Measurements from ENCODE around the gene OPN1MW2. TPM values are rescaled to one million over a fixed set of nuclear protein-coding genes. Genes with fewer than 3 reads are reported as not detected.
"Not testable (repeated sequence)": the region's sequence is repeated elsewhere in the genome, so short reads cannot be mapped to it uniquely, and the experiment has no call there.

OPN1MW2 gene
- total RNA-seq, 2 donors from 2014 or later: not detected

DNA sequence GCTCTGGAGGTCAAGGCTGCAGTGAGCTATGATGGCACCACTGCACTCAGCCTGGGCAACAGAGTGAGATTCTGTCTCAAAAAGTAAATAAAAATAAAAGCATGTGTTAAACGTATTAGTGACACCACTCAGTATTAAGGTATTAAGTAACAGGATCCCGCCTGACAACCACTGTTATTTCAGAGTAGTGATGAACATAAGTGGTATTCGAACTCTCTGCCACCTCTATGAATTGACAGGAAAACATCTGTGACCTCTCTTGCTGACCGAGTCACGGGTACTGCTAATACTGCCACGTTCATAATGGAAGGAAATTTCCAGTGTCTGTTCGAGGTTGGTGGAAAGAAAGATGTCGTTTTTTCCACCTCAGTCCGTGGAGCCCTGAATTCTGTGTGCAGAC is 7.2 kb downstream of the OPN1MW2 start:
- DNase-seq; H3K36me3 ChIP-seq (replicated peaks in 1 of 2; ENCODE audit: insufficient read depth in 1 of 2, low read depth in 2 of 2); intact Hi-C loops (cut with DNase I); H3K9me3 ChIP-seq; H3K4me3 ChIP-seq; H3K27ac ChIP-seq; ATAC-seq; H3K27me3 ChIP-seq; H3K4me1 ChIP-seq: not testable (repeated sequence)
- WGBS, 2 donors: no CpG with 5 or more reads among the region's 9 CpGs

DNA sequence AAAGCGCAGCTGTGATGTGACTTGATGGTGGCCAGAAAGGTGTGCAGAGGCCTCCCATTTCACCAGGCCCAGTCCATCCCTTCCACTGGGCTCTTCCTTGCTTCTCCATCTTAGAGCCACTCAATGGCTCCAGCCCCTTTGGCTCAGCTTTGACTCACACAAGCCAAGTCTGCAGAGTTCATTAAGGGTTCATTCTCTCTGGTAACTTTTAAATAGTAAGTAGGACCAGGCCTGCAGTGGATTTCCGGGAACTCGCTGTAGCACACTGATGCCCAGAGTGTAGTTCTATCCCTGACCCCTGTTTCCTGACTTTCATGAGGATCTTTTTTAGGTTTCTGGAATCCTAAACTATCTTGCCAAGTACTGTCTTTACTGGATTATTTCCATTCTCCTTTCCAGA is 11.9 kb downstream of the OPN1MW2 start:
- H3K4me1 ChIP-seq; DNase-seq; H3K27me3 ChIP-seq; H3K9me3 ChIP-seq; H3K36me3 ChIP-seq (replicated peaks in 1 of 2; ENCODE audit: insufficient read depth in 1 of 2, low read depth in 2 of 2); H3K27ac ChIP-seq; intact Hi-C loops (cut with DNase I); H3K4me3 ChIP-seq: not testable (repeated sequence)
- ATAC-seq: peak; percentile 15
- no CpG with 5 or more reads among the region's 3 CpGs for WGBS, 2 donors

DNA sequence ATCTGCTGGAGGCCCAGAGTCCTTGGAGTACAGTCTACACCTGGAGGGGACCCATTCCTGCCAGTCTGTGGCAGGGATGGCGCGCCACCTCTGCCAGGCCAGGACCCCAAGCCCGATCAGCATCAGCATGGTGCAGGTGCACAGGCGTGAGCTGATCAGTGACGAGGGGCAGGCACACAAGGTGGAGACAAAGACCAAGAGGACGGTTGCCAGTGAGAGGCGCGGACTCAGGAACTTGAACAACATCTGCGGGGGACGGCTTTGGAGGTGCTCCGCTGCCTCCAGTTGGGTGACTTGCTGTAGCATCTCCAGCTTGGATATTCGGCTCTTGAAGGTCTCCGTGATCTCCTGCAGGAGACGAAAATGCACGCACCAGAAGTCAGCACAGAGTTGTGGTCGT is 14.1 kb downstream of the OPN1MW2 start:
- H3K27me3 ChIP-seq; H3K27ac ChIP-seq; H3K4me3 ChIP-seq; ATAC-seq; H3K36me3 ChIP-seq (replicated peaks in 1 of 2; ENCODE audit: insufficient read depth in 1 of 2, low read depth in 2 of 2); H3K9me3 ChIP-seq; intact Hi-C loops (cut with DNase I); H3K4me1 ChIP-seq; DNase-seq: not testable (repeated sequence)
- WGBS, 2 donors: no CpG with 5 or more reads among the region's 16 CpGs

DNA sequence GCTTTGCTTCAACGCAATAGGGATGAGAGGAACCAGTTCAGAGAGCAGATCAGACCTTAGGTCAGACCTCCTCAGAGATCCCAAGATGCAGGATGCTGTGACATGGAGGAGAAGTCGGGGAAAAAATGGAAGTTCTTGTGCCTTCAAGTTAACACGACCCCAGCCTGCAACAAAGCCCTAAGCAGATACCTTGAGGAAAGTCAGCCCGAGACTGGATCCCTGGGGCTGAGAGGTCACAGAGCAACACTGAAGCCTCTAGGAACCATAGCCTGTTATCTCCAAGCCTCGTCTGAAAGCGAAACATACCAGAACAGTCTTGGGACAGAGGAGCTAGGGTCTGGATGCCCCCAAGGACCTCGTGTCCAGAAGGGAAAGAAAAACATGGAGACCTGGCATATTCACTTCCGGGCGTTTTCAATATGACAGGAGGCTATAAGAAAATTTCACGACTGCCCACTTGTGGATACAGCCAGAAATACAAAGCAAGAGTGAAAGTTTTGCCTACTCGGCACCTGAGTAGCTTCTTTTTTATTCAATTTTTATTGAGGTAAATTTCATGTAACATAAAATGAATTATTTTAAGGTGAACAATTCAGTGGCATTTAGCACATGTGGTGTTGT is 19.5 kb downstream of the OPN1MW2 start:
- H3K4me3 ChIP-seq; H3K9me3 ChIP-seq; DNase-seq; H3K36me3 ChIP-seq (replicated peaks in 1 of 2; ENCODE audit: insufficient read depth in 1 of 2, low read depth in 2 of 2); intact Hi-C loops (cut with DNase I); H3K4me1 ChIP-seq; H3K27ac ChIP-seq; H3K27me3 ChIP-seq; ATAC-seq: not testable (repeated sequence)
- WGBS, 2 donors: 73% methylated on average over 3 of the region's 11 CpGs; no CpG with 5 or more reads in 1 of the 2 donors

DNA sequence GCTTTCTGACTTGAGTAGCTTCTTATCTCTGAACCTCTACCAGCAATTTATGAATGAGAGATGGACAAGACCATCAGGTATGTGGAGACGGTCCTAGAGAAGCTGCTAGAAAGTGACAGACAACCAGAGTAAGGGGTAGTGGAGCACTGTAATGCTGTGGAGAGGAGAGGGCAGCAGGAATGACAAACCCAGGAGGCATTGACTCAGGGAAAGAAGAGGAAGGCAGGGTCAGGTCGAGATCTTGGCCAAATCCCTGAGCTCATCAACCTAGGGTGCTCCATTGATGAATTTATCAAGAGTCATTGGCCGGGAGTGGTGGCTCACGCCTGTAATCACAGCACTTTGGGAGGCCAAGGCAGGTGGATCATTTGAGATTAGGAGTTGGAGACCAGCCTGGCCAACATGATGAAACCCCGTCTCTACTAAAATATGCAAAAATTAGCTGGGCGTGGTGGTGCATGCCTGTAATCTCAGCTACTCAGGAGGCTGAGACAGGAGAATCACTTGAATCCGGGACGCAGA is 20.5 kb downstream of the OPN1MW2 start:
- H3K4me1 ChIP-seq; H3K36me3 ChIP-seq (replicated peaks in 1 of 2; ENCODE audit: insufficient read depth in 1 of 2, low read depth in 2 of 2); H3K27me3 ChIP-seq; ATAC-seq; intact Hi-C loops (cut with DNase I); H3K9me3 ChIP-seq; H3K4me3 ChIP-seq; H3K27ac ChIP-seq: not testable (repeated sequence)
- 67 to 78% methylated on average over 4 to 5 of the region's 8 CpGs for WGBS, 2 donors
- peak in 2 of 4 donors; percentile 3 to 7 for DNase-seq

DNA sequence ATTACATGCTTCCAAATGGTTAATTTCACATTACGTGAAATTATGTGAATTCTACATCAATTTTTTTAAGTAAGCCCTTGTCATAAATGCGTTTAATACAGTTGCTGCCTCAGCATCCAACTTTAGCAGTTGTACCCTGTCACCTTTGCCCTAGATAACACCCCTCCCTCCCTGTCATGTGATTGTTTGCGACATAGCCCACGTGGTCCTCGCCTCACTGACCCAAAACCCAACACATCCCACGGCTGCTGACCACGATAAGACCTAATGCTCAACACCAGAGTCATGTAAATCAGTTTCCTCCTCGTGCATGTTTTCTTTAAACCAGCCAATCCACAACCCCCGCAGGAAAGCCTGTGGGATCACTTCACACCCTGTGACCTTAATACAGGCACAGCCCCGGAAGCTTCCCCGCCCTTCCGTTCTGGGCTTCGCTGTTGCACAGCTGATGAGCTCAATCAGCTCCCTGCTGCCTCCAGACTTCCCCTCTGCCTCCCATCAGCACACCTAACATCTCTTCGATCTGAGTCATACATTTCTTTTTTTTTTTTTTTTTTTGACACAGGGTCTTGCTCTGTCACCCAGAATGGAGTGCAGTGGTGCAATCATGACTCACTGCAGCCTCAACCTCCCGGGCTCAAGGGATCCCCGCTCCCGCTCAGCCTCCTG is 28.0 kb downstream of the OPN1MW2 start:
- intact Hi-C loops (cut with DNase I): not testable (repeated sequence)
- no CpG with 5 or more reads among the region's 17 CpGs for WGBS, 2 donors
- ATAC-seq: peak; percentile 38

DNA sequence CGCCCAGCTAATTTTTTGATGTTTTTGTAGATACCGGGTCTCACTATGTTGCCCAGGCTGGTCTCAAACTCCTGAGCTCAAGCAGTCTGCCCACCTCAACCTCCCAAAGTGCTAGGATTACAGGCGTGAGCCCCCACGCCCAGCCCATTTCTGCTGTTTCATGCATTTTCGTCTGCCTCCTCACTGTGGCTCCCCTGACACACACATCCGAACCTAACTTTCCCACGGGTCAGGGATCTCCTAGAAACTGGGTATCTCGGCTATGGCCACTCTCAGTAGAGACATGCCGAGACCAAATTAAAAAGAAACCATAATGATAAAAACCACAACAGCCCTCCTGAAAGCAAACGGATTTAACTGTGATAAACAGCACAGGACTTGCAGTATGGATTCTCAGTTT is 28.5 kb downstream of the OPN1MW2 start:
- H3K27me3 ChIP-seq; intact Hi-C loops (cut with DNase I); DNase-seq; H3K9me3 ChIP-seq; H3K27ac ChIP-seq; H3K36me3 ChIP-seq (replicated peaks in 1 of 2; ENCODE audit: insufficient read depth in 1 of 2, low read depth in 2 of 2); H3K4me3 ChIP-seq; ATAC-seq; H3K4me1 ChIP-seq: not testable (repeated sequence)
- no CpG with 5 or more reads among the region's 10 CpGs for WGBS, 2 donors

More for the DNA sequence above, 28.0 kb downstream of the OPN1MW2 start:
- DNase-seq; H3K36me3 ChIP-seq (replicated peaks in 1 of 2; ENCODE audit: insufficient read depth in 1 of 2, low read depth in 2 of 2); H3K27me3 ChIP-seq; H3K4me1 ChIP-seq; H3K27ac ChIP-seq; H3K9me3 ChIP-seq; H3K4me3 ChIP-seq: not testable (repeated sequence)

DNA sequence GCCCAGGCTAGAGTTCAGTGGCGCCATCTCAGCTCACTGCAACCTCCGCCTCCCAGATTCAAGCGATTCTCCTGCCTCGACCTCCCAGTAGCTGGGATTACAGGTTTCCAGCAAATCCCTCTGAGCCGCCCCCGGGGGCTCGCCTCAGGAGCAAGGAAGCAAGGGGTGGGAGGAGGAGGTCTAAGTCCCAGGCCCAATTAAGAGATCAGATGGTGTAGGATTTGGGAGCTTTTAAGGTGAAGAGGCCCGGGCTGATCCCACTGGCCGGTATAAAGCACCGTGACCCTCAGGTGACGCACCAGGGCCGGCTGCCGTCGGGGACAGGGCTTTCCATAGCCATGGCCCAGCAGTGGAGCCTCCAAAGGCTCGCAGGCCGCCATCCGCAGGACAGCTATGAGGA is 37.7 kb downstream of the OPN1MW2 start, which contains the start of gene OPN1MW3:
TSS of gene OPN1MW3 (plus strand) at position 301 of the 400 bp plus-strand sequence. CDS start at position 339, 38 bp downstream.
- H3K36me3 ChIP-seq (replicated peaks in 1 of 2; ENCODE audit: insufficient read depth in 1 of 2, low read depth in 2 of 2); H3K27ac ChIP-seq; H3K4me3 ChIP-seq; H3K4me1 ChIP-seq; DNase-seq; ATAC-seq; H3K9me3 ChIP-seq; intact Hi-C loops (cut with DNase I); H3K27me3 ChIP-seq: not testable (repeated sequence)
- no CpG with 5 or more reads among the region's 17 CpGs for WGBS, 2 donors

DNA sequence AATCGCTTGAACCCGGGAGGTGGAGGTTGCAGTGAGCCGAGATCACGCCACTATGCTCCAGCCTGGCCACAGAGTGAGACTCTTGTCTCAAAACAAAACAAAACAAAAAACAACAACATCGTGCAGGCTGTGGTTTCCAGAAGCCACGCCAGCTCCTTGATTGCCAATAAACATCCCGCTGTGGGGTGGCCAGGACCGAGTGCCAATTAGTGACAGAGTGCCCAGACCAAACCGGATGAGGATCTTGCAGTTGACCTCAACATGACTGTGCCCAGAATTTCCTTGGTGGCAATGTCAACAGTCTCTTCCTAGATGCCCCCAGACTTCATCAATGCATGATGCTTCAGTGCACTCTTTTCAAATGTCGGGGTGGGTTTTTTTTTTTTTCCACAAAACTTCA is 39.2 kb downstream of the OPN1MW2 start:
- intact Hi-C loops (cut with DNase I); H3K4me1 ChIP-seq; H3K36me3 ChIP-seq (replicated peaks in 1 of 2; ENCODE audit: insufficient read depth in 1 of 2, low read depth in 2 of 2); H3K27me3 ChIP-seq; ATAC-seq; H3K27ac ChIP-seq; H3K9me3 ChIP-seq; H3K4me3 ChIP-seq; DNase-seq: not testable (repeated sequence)
- no CpG with 5 or more reads among the region's 10 CpGs for WGBS, 2 donors

DNA sequence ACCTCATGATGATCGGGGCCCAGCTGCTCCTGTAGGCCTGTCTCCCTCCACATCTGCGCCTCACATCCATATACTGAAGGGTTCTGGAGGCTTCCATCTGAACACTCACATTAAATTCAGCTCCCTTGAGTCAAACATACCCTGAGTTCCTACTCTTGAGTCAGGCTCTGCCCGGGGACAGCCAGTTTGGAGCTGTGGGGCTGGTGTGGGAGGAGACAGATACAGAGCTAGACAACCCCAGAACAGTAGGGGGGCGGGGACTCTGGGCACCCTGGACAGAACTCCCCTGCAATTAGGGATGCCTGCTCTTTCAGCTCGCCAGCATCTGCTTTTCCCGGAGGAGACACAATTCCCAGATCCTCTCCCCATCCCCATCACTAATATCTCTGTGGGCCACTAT is 43.5 kb downstream of the OPN1MW2 start:
- DNase-seq; intact Hi-C loops (cut with DNase I); ATAC-seq; H3K9me3 ChIP-seq; H3K4me1 ChIP-seq; H3K4me3 ChIP-seq; H3K27ac ChIP-seq; H3K27me3 ChIP-seq; H3K36me3 ChIP-seq (replicated peaks in 1 of 2; ENCODE audit: insufficient read depth in 1 of 2, low read depth in 2 of 2): not testable (repeated sequence)
- WGBS, 2 donors: no CpG with 5 or more reads among the region's 6 CpGs

DNA sequence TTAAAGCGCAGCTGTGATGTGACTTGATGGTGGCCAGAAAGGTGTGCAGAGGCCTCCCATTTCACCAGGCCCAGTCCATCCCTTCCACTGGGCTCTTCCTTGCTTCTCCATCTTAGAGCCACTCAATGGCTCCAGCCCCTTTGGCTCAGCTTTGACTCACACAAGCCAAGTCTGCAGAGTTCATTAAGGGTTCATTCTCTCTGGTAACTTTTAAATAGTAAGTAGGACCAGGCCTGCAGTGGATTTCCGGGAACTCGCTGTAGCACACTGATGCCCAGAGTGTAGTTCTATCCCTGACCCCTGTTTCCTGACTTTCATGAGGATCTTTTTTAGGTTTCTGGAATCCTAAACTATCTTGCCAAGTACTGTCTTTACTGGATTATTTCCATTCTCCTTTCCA is 49.7 kb downstream of the OPN1MW2 start:
- H3K4me1 ChIP-seq; intact Hi-C loops (cut with DNase I); DNase-seq; H3K27me3 ChIP-seq; H3K4me3 ChIP-seq; H3K9me3 ChIP-seq; H3K36me3 ChIP-seq (replicated peaks in 1 of 2; ENCODE audit: insufficient read depth in 1 of 2, low read depth in 2 of 2); H3K27ac ChIP-seq: not testable (repeated sequence)
- peak; percentile 21 for ATAC-seq
- WGBS, 2 donors: no CpG with 5 or more reads among the region's 3 CpGs
